Activated naive CD4-positive, alpha-beta T cell treated with anti-CD3 and anti-CD28 coated beads, Interleukin-2, amount 50 U/mL, for 16 hours (primary cell): ENCODE data around the gene PXN.
"Not testable (repeated sequence)": the region's sequence is repeated elsewhere in the genome, so short reads cannot be mapped to it uniquely, and the experiment has no call there.

Experiments used
- DNase-seq: peaks from one replicate; pipeline ENCODE4 v3.0.0-alpha.2; 2020

Gene PXN

DNA sequence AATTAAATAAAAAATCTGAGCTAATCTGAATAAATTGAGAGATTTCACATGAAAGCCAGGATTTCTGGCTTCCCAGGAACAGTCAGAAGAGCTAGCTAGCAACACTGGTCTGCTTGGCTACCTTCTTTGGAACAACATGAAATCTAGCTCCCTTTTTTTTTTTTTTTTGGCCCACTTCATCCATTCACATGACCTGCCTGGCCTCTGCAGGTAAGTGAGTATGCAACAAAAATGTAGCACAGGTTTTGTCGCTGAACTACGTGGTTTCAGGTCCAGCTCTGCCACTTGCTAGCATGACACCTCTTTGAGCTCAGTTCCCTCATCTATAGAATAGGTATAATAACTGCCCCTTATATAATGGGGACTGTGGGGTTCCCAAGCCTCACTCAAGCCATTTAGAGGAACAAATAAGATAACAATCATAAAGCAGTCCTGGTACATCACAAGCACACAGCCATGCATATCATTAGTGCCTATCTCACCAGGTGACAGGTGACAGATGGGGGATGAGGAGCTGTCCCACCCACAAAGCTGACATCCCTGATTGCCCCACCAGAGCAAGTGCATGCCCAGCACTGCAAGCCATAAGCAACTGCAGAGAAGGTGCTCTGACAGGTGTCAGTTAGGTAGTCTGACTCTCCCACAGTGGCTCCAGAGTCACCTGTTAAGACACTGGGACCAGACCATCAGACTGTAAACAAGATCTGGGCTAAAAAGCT lies 25.6 kb downstream of the PXN start:
- DNase-seq, result no peak

DNA sequence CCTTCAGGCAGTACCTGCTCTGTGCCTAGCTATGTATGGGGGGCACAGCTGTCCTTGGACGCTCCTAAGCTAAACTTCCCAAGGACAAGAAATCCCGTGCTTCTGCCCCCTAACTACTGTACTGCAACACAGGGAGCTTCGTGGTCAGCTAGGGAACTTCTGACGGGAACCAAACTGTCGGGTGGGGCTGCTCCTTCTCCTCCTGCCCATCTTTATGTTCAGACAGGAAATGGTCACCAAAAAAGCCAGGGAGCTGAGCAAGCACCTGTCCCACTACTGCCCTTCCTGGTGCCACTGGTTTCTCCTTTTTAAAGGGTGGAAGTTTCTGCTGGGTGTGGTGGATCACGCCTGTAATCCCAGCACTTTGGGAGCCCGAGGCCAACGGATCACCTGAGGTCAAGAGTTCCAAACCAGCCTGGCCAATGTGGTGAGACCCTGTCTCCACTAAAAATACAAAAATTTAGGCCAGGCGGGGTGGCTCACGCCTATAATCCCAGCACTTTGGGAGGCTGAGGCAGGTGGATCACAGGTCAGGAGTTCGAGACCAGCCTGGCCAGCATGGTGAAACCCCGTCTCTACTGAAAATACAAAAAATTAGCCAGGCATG lies 26.6 kb downstream of the PXN start:
- no peak for DNase-seq

DNA sequence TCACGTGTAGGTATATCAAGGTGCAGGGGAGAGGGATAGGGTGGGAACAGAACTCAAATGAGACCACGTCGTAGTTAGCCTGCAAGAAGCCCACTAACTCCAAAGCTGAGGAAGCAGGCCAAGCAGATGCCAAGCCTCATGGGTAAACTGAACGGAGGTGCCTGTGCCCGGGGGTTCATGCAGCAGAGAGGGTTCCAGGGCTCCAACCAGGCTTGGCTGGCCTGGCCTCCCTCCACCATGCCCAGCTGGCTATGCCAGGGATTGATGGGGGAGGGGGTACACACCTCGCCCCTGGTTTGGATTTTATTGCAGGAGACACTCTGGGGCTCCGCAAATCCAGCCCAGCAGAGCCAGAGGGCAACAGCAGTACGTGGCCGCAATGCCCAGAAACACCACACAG lies 27.3 kb downstream of the PXN start:
- no peak for DNase-seq

- no peak for DNase-seq
Observed at GRCh38 chr12:120237360-120238171, 28.0 kb downstream of the PXN start.

- not testable (repeated sequence) for DNase-seq
Observed at GRCh38 chr12:120236809-120237208, 28.7 kb downstream of the PXN start.

GRCh38 chr12:120235369-120236323 lies 29.9 kb downstream of the PXN start:
- DNase-seq, result no peak

DNA sequence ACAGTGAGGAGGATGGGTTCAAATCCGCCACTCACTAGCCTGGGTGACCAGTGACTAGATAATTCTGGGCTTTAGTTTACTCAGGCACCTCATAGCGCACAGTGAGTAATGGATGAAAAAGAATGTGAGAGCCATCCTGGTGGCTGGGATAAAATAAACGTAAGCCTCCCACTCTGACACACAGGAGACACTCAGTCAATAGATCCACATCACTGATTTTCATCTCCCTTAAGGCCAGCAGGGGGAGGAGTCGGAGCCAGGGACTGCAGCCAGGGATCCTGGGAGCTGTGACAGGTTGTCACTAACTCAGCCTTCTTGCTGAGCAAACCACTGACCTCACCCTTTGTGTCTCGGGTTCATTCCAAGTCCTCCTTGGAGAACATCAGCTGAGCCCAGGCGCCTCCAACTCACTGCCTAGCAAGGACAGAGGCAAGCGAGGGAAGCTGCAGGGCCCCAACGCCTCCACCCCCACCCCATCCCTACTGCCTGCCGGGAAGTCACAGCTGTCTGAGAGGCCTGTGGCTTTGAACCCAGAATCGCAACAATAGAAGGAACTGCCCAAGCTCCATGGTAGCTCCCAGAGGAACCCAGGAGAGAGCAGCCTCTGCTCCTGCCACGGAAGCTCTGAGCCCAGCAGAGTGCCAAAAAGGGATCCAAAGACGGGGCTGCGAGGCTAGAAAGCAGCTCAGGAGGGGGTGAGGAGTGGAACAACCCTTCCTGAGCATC lies 30.7 kb downstream of the PXN start:
- no peak for DNase-seq

GRCh38 chr12:120231316-120232011 lies 34.1 kb downstream of the PXN start:
- peak; percentile 78 for DNase-seq

GRCh38 chr12:120230974-120231315 lies 34.6 kb downstream of the PXN start:
- DNase-seq, result no peak

DNA sequence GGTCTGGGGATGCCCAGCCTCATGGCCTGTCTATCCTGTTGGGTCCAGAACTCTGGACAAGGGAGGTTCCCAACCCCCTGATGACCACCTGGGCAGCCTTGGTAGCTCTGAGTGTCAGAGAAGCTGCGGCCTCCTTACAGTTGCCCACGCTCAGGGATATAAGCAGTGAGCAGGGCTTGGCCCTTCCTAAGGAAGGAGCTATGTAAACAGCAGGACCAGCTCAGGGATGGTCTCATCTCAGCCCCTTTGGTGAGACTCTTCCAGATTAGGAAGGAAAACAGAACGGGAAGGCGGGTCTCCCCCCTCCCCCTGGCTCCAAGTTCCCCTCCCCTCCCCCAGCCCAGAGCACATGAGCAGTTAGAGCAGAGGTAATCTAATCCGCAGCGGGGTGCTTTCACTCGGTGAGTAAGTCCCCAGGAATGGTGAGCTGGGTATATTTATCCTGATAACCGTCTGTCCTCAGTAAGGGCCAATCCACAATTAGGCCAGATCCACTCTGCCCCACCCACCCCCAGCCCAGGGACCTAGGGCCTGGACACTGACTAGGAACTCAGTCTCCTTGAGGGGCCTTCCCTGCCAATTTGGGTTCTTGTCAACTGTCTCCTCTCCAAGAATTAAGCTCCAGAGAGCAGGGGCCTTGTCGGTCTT lies 35.1 kb downstream of the PXN start:
- DNase-seq, result no peak

DNA sequence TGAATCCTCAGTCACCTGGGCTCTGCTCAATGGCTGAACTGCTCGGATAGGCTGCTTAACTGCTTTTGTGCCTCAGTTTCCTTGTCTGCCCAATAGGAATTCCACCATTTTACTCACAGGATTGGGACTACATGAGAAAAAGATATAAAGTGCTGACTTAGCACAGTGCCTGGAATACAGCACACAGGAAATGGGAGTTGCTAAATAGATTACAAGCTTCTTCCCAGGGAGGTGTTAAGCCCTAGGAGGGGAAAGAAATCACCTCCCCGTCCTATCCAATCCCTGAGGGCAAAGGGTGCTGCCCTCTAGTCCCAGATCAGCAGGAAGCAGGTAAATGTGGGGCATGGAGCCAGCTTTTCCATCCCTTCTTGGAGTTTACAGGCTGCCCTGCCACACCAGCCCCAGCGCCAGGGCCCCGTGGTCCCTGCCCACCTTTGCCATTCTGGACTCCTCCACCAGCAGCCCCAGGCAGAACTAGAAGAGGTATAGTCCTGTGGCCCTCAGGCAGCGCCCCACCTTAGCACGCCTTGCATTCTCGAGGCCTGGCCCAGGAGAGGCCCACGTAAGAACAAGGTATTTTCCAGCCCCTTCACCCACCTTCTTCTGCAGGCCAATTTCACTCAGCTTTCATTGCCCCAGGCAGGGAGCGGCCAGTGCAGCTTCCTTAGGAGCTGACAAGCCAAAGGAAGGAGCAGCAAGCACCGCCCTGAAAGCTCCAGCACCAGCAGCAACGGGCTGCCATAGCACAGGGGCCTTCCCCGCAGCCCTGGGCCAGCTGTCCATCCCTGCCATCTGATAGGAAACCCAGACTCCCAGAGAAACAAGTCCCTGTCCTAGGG lies 35.8 kb downstream of the PXN start:
- DNase-seq, result no peak

DNA sequence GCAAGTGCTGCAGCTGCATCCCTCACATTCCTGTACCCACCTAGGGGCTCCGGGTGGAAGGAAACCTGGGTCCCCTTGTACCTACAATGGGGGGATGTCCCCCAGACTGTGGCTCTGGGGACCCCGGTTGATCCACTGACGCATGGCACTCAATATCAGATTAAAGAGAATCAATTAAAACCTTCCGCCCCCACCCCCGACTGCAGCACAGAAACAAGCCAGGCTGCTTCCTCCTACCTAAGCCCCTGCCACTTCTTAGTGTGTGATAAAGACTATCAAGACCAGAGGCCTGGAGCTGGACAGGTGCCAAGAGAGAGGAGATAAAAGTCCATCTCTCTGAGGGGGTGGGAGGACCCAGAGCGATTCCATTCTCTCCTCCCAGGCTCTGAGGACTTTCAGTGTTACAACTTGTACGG lies 36.5 kb downstream of the PXN start:
- DNase-seq, result no peak

- peak; percentile 90 for DNase-seq
Observed at GRCh38 chr12:120228291-120229070, 37.0 kb downstream of the PXN start.

GRCh38 chr12:120228041-120228290 lies 37.6 kb downstream of the PXN start:
- no peak for DNase-seq

DNA sequence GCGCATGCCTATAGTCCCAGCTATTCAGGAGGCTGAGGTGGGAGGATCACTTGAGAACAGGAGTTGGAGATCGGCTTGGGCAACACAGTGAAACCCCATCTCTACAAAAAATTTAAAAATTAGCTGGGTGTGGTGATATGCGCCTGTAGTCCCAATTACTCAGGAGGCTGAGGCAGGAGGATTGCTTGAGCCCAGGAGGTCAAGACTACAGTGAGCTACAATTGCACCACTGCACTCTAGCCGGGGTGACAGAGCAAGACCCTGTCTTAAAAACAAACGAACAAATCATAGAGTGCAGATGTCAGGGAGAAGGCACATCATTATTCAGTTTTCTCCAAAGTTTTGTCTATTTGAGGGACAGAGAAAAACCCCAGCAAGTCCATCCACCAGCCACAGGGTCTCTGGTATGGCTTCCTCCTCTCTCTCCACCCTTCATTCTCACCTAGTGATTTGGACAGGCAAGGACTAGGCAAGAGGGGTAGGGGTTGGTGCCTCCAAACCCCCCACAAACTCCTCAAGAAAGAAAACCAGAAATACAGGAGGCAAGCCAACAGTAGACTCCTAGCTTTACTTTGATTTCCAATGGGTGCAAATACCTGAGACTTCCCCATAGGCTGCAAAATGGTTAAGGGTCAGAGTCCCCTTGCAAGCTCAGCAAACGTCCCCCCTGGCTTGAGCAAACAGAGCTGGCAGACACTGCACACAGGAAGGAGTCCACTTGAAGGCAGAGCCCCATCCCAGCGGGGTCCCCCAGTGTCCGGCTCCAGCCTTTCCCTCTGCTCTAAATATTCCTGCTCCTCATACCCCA lies 38.1 kb downstream of the PXN start:
- DNase-seq, result no peak

DNA sequence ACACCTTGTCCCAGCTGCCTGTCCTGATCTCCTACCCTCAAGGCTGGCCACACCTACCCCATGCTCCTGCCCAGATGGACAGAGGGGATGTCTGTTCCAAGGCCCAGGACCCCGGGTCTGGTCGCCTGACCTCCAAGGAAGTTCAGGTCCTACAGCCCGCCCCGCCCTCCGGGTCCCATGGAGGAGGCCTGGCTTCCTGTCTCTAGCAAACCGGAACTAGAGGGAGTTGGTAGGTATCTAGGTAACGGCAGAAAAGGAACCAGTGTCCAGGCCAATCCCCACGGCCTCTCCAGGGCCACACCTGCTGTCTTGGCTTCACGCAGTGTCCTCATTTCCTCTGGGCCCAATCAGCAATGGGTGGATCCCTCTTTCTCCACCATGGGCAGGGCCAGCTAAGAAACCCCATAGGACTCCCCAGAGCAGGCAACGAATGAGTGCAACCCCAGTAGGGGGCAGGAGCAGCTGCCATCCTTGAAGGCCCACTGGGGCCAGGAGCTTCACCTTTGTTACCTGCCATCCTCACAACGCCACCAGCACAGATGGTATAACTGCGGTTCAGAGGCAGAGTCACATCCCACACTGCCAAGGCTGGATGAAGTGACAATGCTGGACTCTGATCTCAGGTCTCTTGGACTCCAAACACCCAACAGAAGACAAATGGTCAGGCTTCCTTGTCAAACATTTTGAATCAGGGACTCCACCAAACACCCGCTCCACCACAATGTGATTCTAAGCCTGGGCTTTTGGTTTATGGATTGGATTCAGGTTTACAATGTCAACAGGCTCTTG lies 39.5 kb downstream of the PXN start:
- DNase-seq, result no peak

GRCh38 chr12:120225200-120225558 lies 40.4 kb downstream of the PXN start:
- no peak for DNase-seq
